Heart right ventricle (tissue), 16 donors: ENCODE data around the gene EZR. TPM values are rescaled to one million over a fixed set of nuclear protein-coding genes. Genes with fewer than 3 reads are reported as not detected.

Source experiments
- ATAC-seq, 8 donors: fragments of 200-7000 bp; cut with Tn5 transposase; one replicate each; pipeline ENCODE4 v1.9.1; 2020; ENCODE audit warnings: mild to moderate bottlenecking in 8 of 8, moderate library complexity in 8 of 8, moderate number of reproducible peaks in 1 of 8
- DNase-seq, 2 donors: peaks; one replicate each; pipeline ENCODE4 v3.0.0-alpha.2; 2020
- H3K27ac ChIP-seq, 10 donors: fragments of 200-600 bp; sonication (generic) in 2 of 10; one replicate each; pipeline versions ENCODE4 v1.5.0 to v1.8.0; 2020 to 2022; ENCODE audit warnings: mild to moderate bottlenecking in 3 of 10
- H3K27me3 ChIP-seq, 7 donors: fragments of 200-600 bp; one replicate each; pipeline ENCODE4 v1.8.0; 2021 to 2022; ENCODE audit warnings: mild to moderate bottlenecking in 2 of 7
- H3K36me3 ChIP-seq, 9 donors: fragments of 200-600 bp; sonication (generic) in 1 of 9; one replicate each; pipeline versions ENCODE4 v1.5.0 to v1.8.0; 2020 to 2022; ENCODE audit warnings: mild to moderate bottlenecking in 2 of 9
- H3K4me1 ChIP-seq, 9 donors: fragments of 200-600 bp; sonication (generic) in 1 of 9; one replicate each; pipeline versions ENCODE4 v1.5.0 to v1.8.0; 2020 to 2022; ENCODE audit warnings: mild to moderate bottlenecking in 4 of 9
- H3K4me3 ChIP-seq, 10 donors: fragments of 200-600 bp; sonication (generic) in 2 of 10; one replicate each; pipeline versions ENCODE4 v1.5.0 to v1.8.0; 2020 to 2022; ENCODE audit warnings: mild to moderate bottlenecking in 7 of 10, moderate library complexity in 2 of 10
- H3K9me3 ChIP-seq, 11 donors: fragments of 200-600 bp in 10 of 11; sonication (generic) in 2 of 11; one replicate each; pipeline versions ENCODE4 v1.5.0 to v1.8.0; 2013 to 2022; ENCODE audit warnings: mild to moderate bottlenecking in 2 of 11, control low read depth in 1 of 11, moderate library complexity in 1 of 11
- CTCF ChIP-seq, 9 donors: fragments of 200-600 bp; sonication (generic) in 2 of 9; IDR thresholded peaks; one replicate each; pipeline versions ENCODE4 v1.5.0 to v1.8.0; 2021 to 2022; ENCODE audit warnings: antibody characterized with exemption in 9 of 9, mild to moderate bottlenecking in 5 of 9, moderate library complexity in 1 of 9
- WGBS, 2 donors: extraction: QIAGEN DNeasy Blood & Tissue Kit; methylation state at CpG; one replicate each; pipeline ENCODE4 v1.1.7; 2013; ENCODE audit warnings: inconsistent platforms in 1 of 2; 5-methylcytosine and 5-hydroxymethylcytosine counted together
- intact Hi-C, 10 donors: fragments of 100-400 bp; cut with DNase I; formaldehyde crosslinking; loops; one replicate each; pipeline versions ENCODE4 v1.11.1 to v1.14.2; 2022
- polyA plus RNA-seq, 2 donors: library from polyadenylated mRNA; stranded (reverse); fragments of 200-250 nt; gene quantifications; one replicate each; pipeline ENCODE4 v1.2.3, GENCODE V29; 2013
- total RNA-seq, 10 donors: library from RNA; stranded (reverse); fragmentation: NEBNext Ultra II Directional in 3 of 10; extraction: Animal tissue kit (Norgen Biotek cat#: 25700) in 3 of 10; gene quantifications; one replicate each; pipeline versions ENCODE4 v1.2.1 to v1.2.4, GENCODE V29; 2021 to 2023
- donor health status: Arrhythmogenic right ventricular cardiomyopathy.
- donor health status: ischemic (EF 13 %, LVEDD 7.1; RV severe dilation, severe dysfunction).
- donor health status: healthy with polysubstance abuse.
- donor health status: DM: no; HTN: yes; CAD: no.
- donor health status: DM: no; HTN: no; CAD: no.
- donor health status: ischemic (EF 25% LVEDD 6.9; RV normal size, moderate dysfunction).
- donor health status: ischemic (EF 25% LVEDD 5.7; RV mildly dilated, moderate dysfunction).
- donor health status: healthy.
- donor health status: DM: yes; HTN: yes; CAD: no.
- donor health status: Ischemic cardiomyopathy.
- donor health status: ischemic (EF 35%, LVEDD 5.7; RV mildly dilated, moderate dysfunction).
- donor health status: nonischemic (EF 11% LVEDD 7.7; RV severe dilation, severe dysfunction).
- donor health status: DM: yes; HTN: yes; CAD: no.
- donor health status: PGD.
- donor health status: ischemic (EF 29% LVEDD 5.4; RV normal size, mild dysfunction).
- donor health status: nonischemic (EF 23%, LVEDD 6.1; RV moderate dilation, normal function).

EZR gene
- total and polyA plus RNA-seq, 12 donors, result 90.3 to 322 (median 186) TPM

GRCh38 chr6:158819977-158820622, 932 bp upstream of the EZR start:
- H3K4me3 ChIP-seq, result peak overlapping the region in 3 of 10 donors; percentile 86 to 95 (median 93)
- TF ChIP-seq CTCF (IDR thresholded peaks at IDR 0.05), result no peak
- H3K27me3 ChIP-seq, result no peaks in the 10 kb centered on the region
- no peaks in the 10 kb centered on the region for H3K9me3 ChIP-seq
- 94% methylated on average over 6 of the region's 6 CpGs for WGBS, 2 donors
- peaks cover 3 to 35% (median 24%) of the 10 kb centered on the region in 9 donors for H3K4me1 ChIP-seq
- H3K27ac ChIP-seq, result peak overlapping the region in 9 of 10 donors; percentile 82 to 96 (median 94)
- no peaks in the 10 kb centered on the region for H3K36me3 ChIP-seq
- ATAC-seq (no peak), DNase-seq (no peak)
- intact Hi-C loops, result loop anchor here in 6 of 10 donors (1.0 to 10.0 kb wide), 5 partner anchors 47 to 155 kb away; no protein-coding TSS in a partner anchor

- intact Hi-C loops, result loop anchor here in 6 of 10 donors (5.0 to 10.0 kb wide), 4 partner anchors 49 to 156 kb away; no protein-coding TSS in a partner anchor
- no peaks in the 10 kb centered on the region for H3K9me3 ChIP-seq
- no peaks in the 10 kb centered on the region for H3K27me3 ChIP-seq
- H3K4me3 ChIP-seq, result peak overlapping the region; percentile 57 to 95 (median 87)
- peak; percentile 24 to 69 (median 43) for ATAC-seq
- peak; percentile 56 to 66 for DNase-seq
- H3K36me3 ChIP-seq, result peaks cover 0 to 5% (median 0%) of the 10 kb centered on the region in 9 donors
- WGBS, 2 donors, result 0 to 1% methylated on average over 53 to 63 of the region's 63 CpGs
- H3K27ac ChIP-seq, result peak overlapping the region; percentile 82 to 96 (median 94)
- H3K4me1 ChIP-seq, result peaks cover 3 to 49% (median 37%) of the 10 kb centered on the region in 9 donors
- peak in 1 of 9 donors; percentile 12 for TF ChIP-seq CTCF (IDR thresholded peaks at IDR 0.05)
Observed at GRCh38 chr6:158818581-158819212, 471 bp downstream of the EZR start.

GRCh38 chr6:158817728-158818580, 1.2 kb downstream of the EZR start:
- peak overlapping the region; percentile 82 to 96 (median 94) for H3K27ac ChIP-seq
- H3K9me3 ChIP-seq, result no peaks in the 10 kb centered on the region
- WGBS, 2 donors, result 1 to 2% methylated on average over 48 to 61 of the region's 61 CpGs
- ATAC-seq, result peak; percentile 82 to 93 (median 86)
- peaks cover 0 to 5% (median 0%) of the 10 kb centered on the region in 9 donors for H3K36me3 ChIP-seq
- no peak for TF ChIP-seq CTCF (IDR thresholded peaks at IDR 0.05)
- H3K4me1 ChIP-seq, result peaks cover 3 to 57% (median 45%) of the 10 kb centered on the region in 9 donors
- no peaks in the 10 kb centered on the region for H3K27me3 ChIP-seq
- peak; percentile 65 to 82 for DNase-seq
- H3K4me3 ChIP-seq, result peak overlapping the region; percentile 57 to 95 (median 87)
- intact Hi-C loops, result loop anchor here in 6 of 10 donors (5.0 to 10.0 kb wide), 4 partner anchors 49 to 157 kb away; no protein-coding TSS in a partner anchor
